H1 (cell line): ENCODE data around the gene ZBTB4.

Experiments used
- BACH1 ChIP-seq: IDR thresholded peaks from 2 replicates; pipeline ENCODE4 v1.6.1; 2012; ENCODE audit warnings: low read length, improper control_type of control experiment
- CBX5 ChIP-seq: fragments of 300-800, 300-1000 bp; sonication (generic); IDR thresholded peaks from 2 replicates; pipeline ENCODE4 v1.7.1; 2016; ENCODE audit warnings: antibody characterized with exemption, low read length, low read depth
- CREB1 ChIP-seq: IDR thresholded peaks from 2 replicates; pipeline ENCODE4 v1.6.1; 2012; ENCODE audit warnings: inconsistent platforms
- CTCF ChIP-seq, 3 experiments: IDR thresholded peaks; 1 replicate in 2 of 3; 2 replicates in 1 of 3; pipeline versions ENCODE4 v1.5.1 to v1.6.1; 2011; ENCODE audit warnings: low read length in 3 of 3, mild to moderate bottlenecking in 3 of 3, inconsistent platforms in 2 of 3, low read depth in 1 of 3, moderate library complexity in 1 of 3; ENCODE audit not compliant: insufficient read depth in 1 of 3; ENCODE audit errors: control extremely low read depth in 1 of 3
- EZH2 ChIP-seq: fragments of 200-600 bp; sonication (generic); IDR thresholded peaks from 2 replicates; pipeline ENCODE4 v1.7.1; 2012; ENCODE audit warnings: low read depth, mild to moderate bottlenecking, moderate library complexity, low read length, inconsistent platforms; ENCODE audit not compliant: severe bottlenecking
- HDAC2 ChIP-seq, 2 experiments: fragments of 300-600 bp in 1 of 2; sonication (generic) in 1 of 2; IDR thresholded peaks; 2 replicates each; pipeline ENCODE4 v1.6.1; 2011 to 2012; ENCODE audit warnings: low read depth in 2 of 2, low read length in 2 of 2, mild to moderate bottlenecking in 2 of 2, moderate library complexity in 2 of 2, borderline replicate concordance in 1 of 2, inconsistent platforms in 1 of 2
- HDAC6 ChIP-seq: IDR thresholded peaks from one replicate; pipeline ENCODE4 v1.7.1; 2012; ENCODE audit warnings: low read depth, mild to moderate bottlenecking, inconsistent platforms, low read length, moderate library complexity
- PHF8 ChIP-seq: fragments of 200-600 bp; sonication (generic); conservative IDR thresholded peaks from 2 replicates; pipeline ENCODE4 v1.7.1; 2012; ENCODE audit warnings: low read depth, mild to moderate bottlenecking, inconsistent platforms, low read length, moderate library complexity
- POLR2A ChIP-seq, 2 experiments: IDR thresholded peaks; 1 replicate in 1 of 2; 2 replicates in 1 of 2; pipeline ENCODE4 v1.6.1; 2011; ENCODE audit warnings: low read depth in 2 of 2, low read length in 2 of 2, mild to moderate bottlenecking in 2 of 2; ENCODE audit errors: control extremely low read depth in 1 of 2
- POLR2AphosphoS5 ChIP-seq: IDR thresholded peaks from 2 replicates; pipeline ENCODE4 v1.6.1; 2011; ENCODE audit warnings: low read depth, low read length
- SIN3A ChIP-seq, 2 experiments: IDR thresholded peaks in 1 of 2; conservative IDR thresholded peaks in 1 of 2; 2 replicates each; pipeline ENCODE4 v1.6.1; 2011 to 2012; ENCODE audit warnings: low read length in 2 of 2, improper control_type of control experiment in 1 of 2, low read depth in 1 of 2, mild to moderate bottlenecking in 1 of 2
- SP1 ChIP-seq: IDR thresholded peaks from 2 replicates; pipeline ENCODE4 v1.6.1; 2011; ENCODE audit warnings: low read depth, low read length
- TF ChIP-seq, protein P1 (sequence below): IDR thresholded peaks from 2 replicates; pipeline ENCODE4 v1.6.1; 2011; ENCODE audit warnings: low read length, improper control_type of control experiment

DNA sequence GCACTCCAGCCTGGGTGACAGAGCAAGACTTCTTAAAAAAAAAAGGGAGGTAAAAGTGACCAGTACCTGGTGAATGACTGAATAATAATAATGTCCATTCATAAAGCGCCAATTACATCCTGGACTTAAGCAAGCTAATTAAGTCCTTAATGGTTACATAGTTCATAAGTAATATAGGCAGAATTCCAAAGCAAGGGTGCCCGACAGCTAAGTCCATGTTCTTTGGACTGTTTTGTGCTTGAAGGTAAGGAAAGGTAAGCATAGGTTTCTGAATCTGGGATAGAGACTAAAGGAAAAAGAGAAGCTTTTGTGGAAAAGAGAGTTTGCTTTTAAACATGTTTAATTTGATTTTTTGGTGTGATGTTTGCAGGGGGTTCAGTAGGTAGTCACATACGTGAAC, 14.5 kb upstream of the ZBTB4 start:
- TF ChIP-seq POLR2A (IDR thresholded peaks at IDR 0.05; ENCODE audit: control extremely low read depth in 1 of 2, low read depth in 2 of 2, low read length in 2 of 2) (no peak), SIN3A (conservative IDR thresholded peaks at IDR 0.05 in 1 of 2, IDR thresholded peaks at IDR 0.05 in 1 of 2; ENCODE audit: low read depth in 1 of 2, low read length in 2 of 2) (no peak), PHF8 (no peak), CREB1 (no peak), HDAC6 (no peak), CTCF (IDR thresholded peaks at IDR 0.05; ENCODE audit: control extremely low read depth in 1 of 3, insufficient read depth in 1 of 3, low read depth in 1 of 3, low read length in 3 of 3) (no peak), POLR2AphosphoS5 (no peak), HDAC2 (IDR thresholded peaks at IDR 0.05; ENCODE audit: borderline replicate concordance in 1 of 2, low read depth in 2 of 2, low read length in 2 of 2) (no peak), SP1 (no peak), BACH1 (no peak), CBX5 (no peak), EZH2 (no peak)
- TF ChIP-seq, protein P1, sequence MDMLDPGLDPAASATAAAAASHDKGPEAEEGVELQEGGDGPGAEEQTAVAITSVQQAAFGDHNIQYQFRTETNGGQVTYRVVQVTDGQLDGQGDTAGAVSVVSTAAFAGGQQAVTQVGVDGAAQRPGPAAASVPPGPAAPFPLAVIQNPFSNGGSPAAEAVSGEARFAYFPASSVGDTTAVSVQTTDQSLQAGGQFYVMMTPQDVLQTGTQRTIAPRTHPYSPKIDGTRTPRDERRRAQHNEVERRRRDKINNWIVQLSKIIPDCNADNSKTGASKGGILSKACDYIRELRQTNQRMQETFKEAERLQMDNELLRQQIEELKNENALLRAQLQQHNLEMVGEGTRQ = no peak
